ENCODE data around the gene AMH. TPM values are rescaled to one million over a fixed set of nuclear protein-coding genes. Genes with fewer than 3 reads are reported as not detected.

The AMH gene
- total RNA-seq, 2 experiments from 2014 or later: 3.3 to 3.5 TPM

DNA sequence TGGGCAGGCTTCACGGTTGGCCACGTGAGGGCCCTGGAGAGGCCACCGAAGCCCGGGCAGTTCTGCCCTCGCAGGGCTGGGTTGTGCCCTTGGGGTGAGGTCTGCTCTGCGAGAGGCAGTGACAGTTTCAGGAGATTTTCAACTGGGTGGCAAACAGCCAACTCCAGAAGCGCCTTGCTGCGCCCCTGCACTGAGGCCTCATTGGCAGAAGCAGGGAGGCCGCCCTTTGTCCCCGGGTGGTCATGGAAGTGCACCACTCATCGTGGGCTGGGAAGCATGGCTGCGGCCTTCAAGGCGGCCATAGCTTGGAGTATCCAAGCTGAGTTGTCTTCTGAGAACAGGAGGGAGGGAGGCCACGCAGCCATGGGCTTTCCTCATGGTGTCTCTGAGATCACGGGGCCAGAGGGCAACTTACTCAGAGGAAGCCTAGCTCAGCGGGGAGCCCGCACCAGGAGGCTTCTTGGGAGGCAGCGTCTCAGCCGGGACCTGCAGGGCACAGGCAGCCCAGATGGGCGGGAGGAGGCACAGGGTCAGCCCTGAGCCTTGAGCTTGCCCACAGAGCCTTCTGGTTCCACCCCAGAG lies 27.8 kb upstream of the AMH start:
- no peak overlapping the region for H3K4me3 ChIP-seq (ENCODE audit: low read length)
- H3K27ac ChIP-seq (ENCODE audit: low read depth in 1 of 2, low read length in 2 of 2): no peak overlapping the region
- peaks cover 61% of the 10 kb centered on the region for H3K36me3 ChIP-seq (ENCODE audit: insufficient read depth, low read length)
- no peaks in the 10 kb centered on the region for H3K4me1 Mint-ChIP-seq (ENCODE audit: low read depth)
- H3K4me3 Mint-ChIP-seq: no peak overlapping the region
- ATAC-seq (ENCODE audit: poor library complexity): no peak
- intact Hi-C loops (cut with DNase I, micrococcal nuclease): no loop called here
- H3K9me3 Mint-ChIP-seq: no peaks in the 10 kb centered on the region
- TF ChIP-seq, protein P1, sequence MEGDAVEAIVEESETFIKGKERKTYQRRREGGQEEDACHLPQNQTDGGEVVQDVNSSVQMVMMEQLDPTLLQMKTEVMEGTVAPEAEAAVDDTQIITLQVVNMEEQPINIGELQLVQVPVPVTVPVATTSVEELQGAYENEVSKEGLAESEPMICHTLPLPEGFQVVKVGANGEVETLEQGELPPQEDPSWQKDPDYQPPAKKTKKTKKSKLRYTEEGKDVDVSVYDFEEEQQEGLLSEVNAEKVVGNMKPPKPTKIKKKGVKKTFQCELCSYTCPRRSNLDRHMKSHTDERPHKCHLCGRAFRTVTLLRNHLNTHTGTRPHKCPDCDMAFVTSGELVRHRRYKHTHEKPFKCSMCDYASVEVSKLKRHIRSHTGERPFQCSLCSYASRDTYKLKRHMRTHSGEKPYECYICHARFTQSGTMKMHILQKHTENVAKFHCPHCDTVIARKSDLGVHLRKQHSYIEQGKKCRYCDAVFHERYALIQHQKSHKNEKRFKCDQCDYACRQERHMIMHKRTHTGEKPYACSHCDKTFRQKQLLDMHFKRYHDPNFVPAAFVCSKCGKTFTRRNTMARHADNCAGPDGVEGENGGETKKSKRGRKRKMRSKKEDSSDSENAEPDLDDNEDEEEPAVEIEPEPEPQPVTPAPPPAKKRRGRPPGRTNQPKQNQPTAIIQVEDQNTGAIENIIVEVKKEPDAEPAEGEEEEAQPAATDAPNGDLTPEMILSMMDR (IDR thresholded peaks at IDR 0.05): no peak
- no peaks in the 10 kb centered on the region for H3K9me3 ChIP-seq (ENCODE audit: control insufficient read depth in 1 of 2, insufficient read depth in 1 of 2, low read length in 2 of 2)
- H3K27me3 Mint-ChIP-seq: no peaks in the 10 kb centered on the region
- no peaks in the 10 kb centered on the region for H3K4me1 ChIP-seq (ENCODE audit: insufficient read depth, low read length)
- CTCF ChIA-PET: no interaction called here
- no peak for DNase-seq
- POLR2A ChIA-PET: no interaction called here
- H3K27me3 ChIP-seq (ENCODE audit: control insufficient read depth in 1 of 2, insufficient read depth in 2 of 2, low read length in 2 of 2): no peaks in the 10 kb centered on the region
- H3K27ac Mint-ChIP-seq: no peak overlapping the region
- peaks cover 35% of the 10 kb centered on the region for H3K36me3 Mint-ChIP-seq (ENCODE audit: low read depth)

DNA sequence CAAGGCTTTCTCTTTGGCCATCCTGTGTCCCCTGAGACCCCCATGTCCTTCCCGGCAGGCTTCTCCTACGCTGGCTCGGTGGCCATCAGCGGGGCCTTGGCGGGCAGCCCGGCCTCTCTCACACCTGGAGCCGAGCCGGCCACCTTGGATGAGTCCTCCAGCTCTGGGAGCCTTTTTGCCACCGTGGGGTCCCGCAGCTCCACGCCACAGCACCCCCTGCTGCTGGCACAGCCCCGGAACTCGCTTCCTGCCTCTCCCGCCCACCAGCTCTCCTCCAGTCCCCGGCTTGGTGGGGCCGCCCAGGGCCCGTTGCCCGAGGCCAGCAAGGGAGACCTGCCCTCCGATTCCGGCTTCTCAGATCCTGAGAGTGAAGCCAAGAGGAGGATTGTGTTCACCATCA lies 27.2 kb upstream of the AMH start:
- Mint-ChIP-seq H3K36me3 (ENCODE audit: low read depth) (peaks cover 35% of the 10 kb centered on the region), H3K9me3 (no peaks in the 10 kb centered on the region), H3K27ac (no peak overlapping the region), H3K4me1 (ENCODE audit: low read depth) (no peaks in the 10 kb centered on the region), H3K27me3 (no peaks in the 10 kb centered on the region), H3K4me3 (no peak overlapping the region)
- ATAC-seq (ENCODE audit: poor library complexity): no peak
- POLR2A ChIA-PET: no interaction called here
- Histone ChIP-seq H3K27ac (ENCODE audit: low read depth in 1 of 2, low read length in 2 of 2) (no peak overlapping the region), H3K9me3 (ENCODE audit: control insufficient read depth in 1 of 2, insufficient read depth in 1 of 2, low read length in 2 of 2) (no peaks in the 10 kb centered on the region), H3K4me1 (ENCODE audit: insufficient read depth, low read length) (no peaks in the 10 kb centered on the region), H3K4me3 (ENCODE audit: low read length) (no peak overlapping the region), H3K27me3 (ENCODE audit: control insufficient read depth in 1 of 2, insufficient read depth in 2 of 2, low read length in 2 of 2) (no peaks in the 10 kb centered on the region), H3K36me3 (ENCODE audit: insufficient read depth, low read length) (peaks cover 57% of the 10 kb centered on the region)
- DNase-seq: no peak
- intact Hi-C loops (cut with DNase I, micrococcal nuclease): no loop called here
- CTCF ChIA-PET: no interaction called here
- TF ChIP-seq, protein P1 (IDR thresholded peaks at IDR 0.05): no peak

DNA sequence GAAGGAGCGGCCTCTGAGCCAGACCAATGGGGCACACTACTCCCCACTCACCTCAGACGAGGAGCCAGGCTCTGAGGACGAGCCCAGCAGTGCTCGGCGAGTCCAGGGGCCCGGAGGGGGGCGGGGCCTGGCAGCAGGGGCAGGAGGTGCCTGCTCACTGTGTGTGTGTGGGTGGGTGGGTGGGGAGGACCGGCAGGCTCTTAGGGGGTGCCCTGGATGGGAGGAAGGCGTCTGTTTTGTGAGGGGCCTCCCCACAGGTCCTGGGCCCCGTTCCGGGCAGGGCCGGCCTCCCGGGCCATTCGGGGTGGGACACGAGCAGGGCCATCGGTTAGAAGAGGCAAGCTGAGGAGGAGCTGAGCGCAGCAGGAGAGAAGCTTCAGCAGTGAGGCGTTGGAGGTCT lies 25.7 kb upstream of the AMH start:
- TF ChIP-seq, protein P1 (IDR thresholded peaks at IDR 0.05): no peak
- intact Hi-C loops (cut with DNase I, micrococcal nuclease): no loop called here
- Histone ChIP-seq H3K4me3 (ENCODE audit: low read length) (no peak overlapping the region), H3K27me3 (ENCODE audit: control insufficient read depth in 1 of 2, insufficient read depth in 2 of 2, low read length in 2 of 2) (no peaks in the 10 kb centered on the region), H3K27ac (ENCODE audit: low read depth in 1 of 2, low read length in 2 of 2) (no peak overlapping the region), H3K4me1 (ENCODE audit: insufficient read depth, low read length) (no peaks in the 10 kb centered on the region), H3K36me3 (ENCODE audit: insufficient read depth, low read length) (peaks cover 45% of the 10 kb centered on the region), H3K9me3 (ENCODE audit: control insufficient read depth in 1 of 2, insufficient read depth in 1 of 2, low read length in 2 of 2) (no peaks in the 10 kb centered on the region)
- ATAC-seq (ENCODE audit: poor library complexity): no peak
- no peaks in the 10 kb centered on the region for H3K9me3 Mint-ChIP-seq
- no peak for DNase-seq
- peaks cover 36% of the 10 kb centered on the region for H3K36me3 Mint-ChIP-seq (ENCODE audit: low read depth)
- H3K27me3 Mint-ChIP-seq: no peaks in the 10 kb centered on the region
- H3K4me3 Mint-ChIP-seq: no peak overlapping the region
- H3K4me1 Mint-ChIP-seq (ENCODE audit: low read depth): no peaks in the 10 kb centered on the region
- no peak overlapping the region for H3K27ac Mint-ChIP-seq
- ChIA-PET CTCF (no interaction called here), POLR2A (no interaction called here)

Data from CD4-positive, alpha-beta T cell (primary cell).